HepG2 (cell line): ENCODE data around the gene FSHR. TPM values are rescaled to one million over a fixed set of nuclear protein-coding genes. Genes with fewer than 3 reads are reported as not detected.

ENCODE experiments used
- ATAC-seq: fragments of 200-7000 bp; cut with Tn5 transposase; 3 replicates; pipeline ENCODE4 v1.9.1; 2020; ENCODE audit warnings: mild to moderate bottlenecking, moderate library complexity
- BruUV-seq: library from RNA; stranded (reverse); fragments of 400-500 nt; replicated peaks from 2 replicates; lab custom pipeline; 2021; lab: Mats Ljungman, UMichigan
- CTCF ChIA-PET: fragments of 300-600 bp; formaldehyde crosslinking; extraction: SDS; loops from one replicate; lab custom pipeline; 2021; ENCODE audit warnings: low total read pairs, inconsistent platforms, low intra/inter-chr PET ratio; lab: Yijun Ruan, JAX
- POLR2A ChIA-PET: fragments of 350-600 bp; sonication (Branson Sonifier 250); formaldehyde crosslinking; loops from one replicate; lab custom pipeline; 2020; ENCODE audit warnings: antibody characterized with exemption, inconsistent platforms; lab: Yijun Ruan, JAX
- DNase-seq: peaks from one replicate; pipeline ENCODE4 v3.0.0-alpha.2; 2015; ENCODE audit warnings: low spot score
- FAIRE-seq: peaks from 3 replicates; lab custom pipeline; 2011; peaks lifted over from hg19 to GRCh38; lab: Jason Lieb, UNC
- H2AFZ ChIP-seq: one replicate; pipeline ENCODE4 v1.6.1; 2011; ENCODE audit warnings: low read length, inconsistent platforms
- H3K27ac ChIP-seq: fragments of 300-600 bp; 3 replicates; pipeline ENCODE4 v1.8.0; 2011; ENCODE audit warnings: mixed run types, mild to moderate bottlenecking, mixed read lengths, low read length, inconsistent platforms; ENCODE audit not compliant: insufficient read depth; ENCODE audit errors: extremely low read length
- H3K27me3 ChIP-seq, 2 experiments: fragments of 200-600 bp in 1 of 2; 2 replicates in 1 of 2; 3 replicates in 1 of 2; pipeline versions ENCODE4 v1.6.0 to v1.8.0; 2011; ENCODE audit warnings: low read length in 2 of 2, mild to moderate bottlenecking in 2 of 2, moderate library complexity in 2 of 2, inconsistent platforms in 1 of 2; ENCODE audit not compliant: insufficient read depth in 2 of 2, control insufficient read depth in 1 of 2
- H3K36me3 ChIP-seq, 2 experiments: fragments of 200-600 bp in 1 of 2; replicated peaks in 1 of 2; 2 replicates in 1 of 2; 3 replicates in 1 of 2; pipeline versions ENCODE4 v1.5.1 to v1.8.0; 2011; ENCODE audit warnings: low read length in 2 of 2, inconsistent platforms in 1 of 2; ENCODE audit not compliant: insufficient read depth in 2 of 2, control insufficient read depth in 1 of 2
- H3K4me1 ChIP-seq: 2 replicates; pipeline ENCODE4 v1.5.1; 2012; ENCODE audit warnings: low read length, inconsistent platforms; ENCODE audit not compliant: insufficient read depth
- H3K4me2 ChIP-seq: 2 replicates; pipeline ENCODE4 v1.6.0; 2011; ENCODE audit warnings: low read depth, low read length, inconsistent platforms
- H3K4me3 ChIP-seq, 3 experiments: fragments of 200-600 bp in 1 of 3; sonication (generic), shearing (Covaris generic) in 1 of 3; replicated peaks in 1 of 3; 2 replicates each; pipeline ENCODE4 v1.5.1; 2011 to 2016; ENCODE audit warnings: low read length in 3 of 3, inconsistent platforms in 2 of 3, low read depth in 2 of 3, mild to moderate bottlenecking in 2 of 3, control low read depth in 1 of 3, mixed read lengths in 1 of 3; ENCODE audit not compliant: insufficient read depth in 1 of 3
- H3K79me2 ChIP-seq: one replicate; pipeline ENCODE4 v1.6.1; 2011; ENCODE audit warnings: low read length, inconsistent platforms; ENCODE audit not compliant: insufficient read depth
- H3K9ac ChIP-seq: 2 replicates; pipeline ENCODE4 v1.6.0; 2011; ENCODE audit warnings: mild to moderate bottlenecking, low read depth, low read length, inconsistent platforms; ENCODE audit not compliant: insufficient read depth
- H3K9me3 ChIP-seq: 2 replicates; pipeline ENCODE4 v1.5.1; 2012; ENCODE audit warnings: mild to moderate bottlenecking, low read length
- H4K20me1 ChIP-seq: 2 replicates; pipeline ENCODE4 v1.6.0; 2011; ENCODE audit warnings: inconsistent platforms, mild to moderate bottlenecking, low read length, moderate library complexity; ENCODE audit not compliant: insufficient read depth
- AGO2 ChIP-seq: fragments of 200-400 bp; formaldehyde crosslinking; optimal IDR thresholded peaks from 2 replicates; pipeline ENCODE3; 2017; ENCODE audit warnings: mild to moderate bottlenecking, low read depth, low read length, moderate library complexity
- GZF1 ChIP-seq: sonication (generic); formaldehyde crosslinking; IDR thresholded peaks from 2 replicates; pipeline ENCODE4 v1.5.1; 2020; ENCODE audit warnings: mild to moderate bottlenecking, missing genetic modification reagents
- KAT7 ChIP-seq: IDR thresholded peaks from 2 replicates; pipeline ENCODE4 v1.6.1; 2018; ENCODE audit warnings: borderline replicate concordance, missing compliant biosample characterization
- MIER3 ChIP-seq: IDR thresholded peaks from 2 replicates; pipeline ENCODE4 v1.6.1; 2016; ENCODE audit warnings: missing compliant biosample characterization, borderline replicate concordance
- NCOA2 ChIP-seq: sonication (generic); formaldehyde crosslinking; IDR thresholded peaks from 2 replicates; pipeline ENCODE4 v1.8.0; 2022; ENCODE audit warnings: inconsistent platforms
- PLRG1 ChIP-seq: fragments of 450-650 bp; conservative IDR thresholded peaks from 2 replicates; pipeline ENCODE4 v1.6.1; 2016
- TSC22D2 ChIP-seq: sonication (generic); formaldehyde crosslinking; IDR thresholded peaks from 2 replicates; pipeline ENCODE4 v1.5.1; 2020; ENCODE audit warnings: missing genetic modification reagents, mild to moderate bottlenecking, borderline replicate concordance
- WGBS: methylation state at CpG from one replicate; pipeline ENCODE4 v1.1.6; 2017; ENCODE audit warnings: low lambda C conversion rate; 5-methylcytosine and 5-hydroxymethylcytosine counted together
- in situ Hi-C: cut with HindIII; loops from 2 replicates; pipeline ENCODE4 v1.10.0; 2017; ENCODE audit warnings: low pct_unique_long_range_greater_than_20kb; ENCODE audit not compliant: extremely low pct_ligation_motif_present
- intact Hi-C: fragments of 100-400 bp; cut with micrococcal nuclease; formaldehyde crosslinking; loops from one replicate; pipeline ENCODE4 v1.10.0; 2022; ENCODE audit not compliant: unreplicated experiment
- polyA plus RNA-seq, 8 experiments: library from polyadenylated mRNA; depleted of rRNA in 3 of 8; stranded (reverse) in 7 of 8; unstranded in 1 of 8; fragments of >200 nt; fragmentation: Illumina TruSeq in 4 of 8; extraction: Trizol in 4 of 8; gene quantifications; 2 replicates each; pipeline versions ENCODE4 v1.2.1 to v1.2.3, GENCODE V29; 2011 to 2016; ENCODE audit warnings: low read depth in 4 of 8, missing spikeins in 1 of 8, mixed read lengths in 1 of 8; ENCODE audit not compliant: insufficient read depth in 1 of 8
- total RNA-seq, 5 experiments: library from RNA; depleted of rRNA; stranded (reverse); fragments of >200 nt; fragmentation: Illumina TruSeq; extraction: Trizol; gene quantifications; 2 replicates each; pipeline ENCODE4 v1.2.3, GENCODE V29; 2016; ENCODE audit warnings: low read depth in 1 of 5
- TF ChIP-seq, protein P1 (sequence below): sonication (generic); formaldehyde crosslinking; conservative IDR thresholded peaks from 2 replicates; pipeline ENCODE4 v1.5.0; 2020; ENCODE audit warnings: missing genetic modification reagents

Gene FSHR
- total and polyA plus RNA-seq, 2 of the 13 experiments (the other 11 are each of a cell fraction or from before 2014, with no cell fraction given): not detected

DNA sequence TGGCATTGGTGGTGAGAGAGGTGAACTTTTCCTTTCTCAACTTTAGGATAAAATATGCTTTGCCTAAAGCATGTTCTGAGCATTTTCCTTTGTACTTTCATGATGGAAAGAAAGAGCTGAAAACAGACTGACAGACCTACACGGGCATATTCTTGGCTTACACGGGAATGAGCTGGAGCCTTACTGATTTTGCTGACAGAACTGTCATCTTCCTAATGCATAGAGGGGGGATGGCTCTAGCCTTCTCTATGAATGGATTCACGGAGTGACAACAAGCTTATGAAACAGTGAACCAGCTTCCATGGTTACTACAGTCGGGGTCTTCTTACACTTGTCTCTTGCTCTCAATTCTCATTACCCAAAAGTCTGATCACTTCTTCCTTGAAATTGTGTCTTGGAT, 32.2 kb downstream of the FSHR start (continued):
- TF ChIP-seq, protein P1, sequence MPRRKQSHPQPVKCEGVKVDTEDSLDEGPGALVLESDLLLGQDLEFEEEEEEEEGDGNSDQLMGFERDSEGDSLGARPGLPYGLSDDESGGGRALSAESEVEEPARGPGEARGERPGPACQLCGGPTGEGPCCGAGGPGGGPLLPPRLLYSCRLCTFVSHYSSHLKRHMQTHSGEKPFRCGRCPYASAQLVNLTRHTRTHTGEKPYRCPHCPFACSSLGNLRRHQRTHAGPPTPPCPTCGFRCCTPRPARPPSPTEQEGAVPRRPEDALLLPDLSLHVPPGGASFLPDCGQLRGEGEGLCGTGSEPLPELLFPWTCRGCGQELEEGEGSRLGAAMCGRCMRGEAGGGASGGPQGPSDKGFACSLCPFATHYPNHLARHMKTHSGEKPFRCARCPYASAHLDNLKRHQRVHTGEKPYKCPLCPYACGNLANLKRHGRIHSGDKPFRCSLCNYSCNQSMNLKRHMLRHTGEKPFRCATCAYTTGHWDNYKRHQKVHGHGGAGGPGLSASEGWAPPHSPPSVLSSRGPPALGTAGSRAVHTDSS (CRISPR knock-in tag): no peak
- TF ChIP-seq MIER3: no peak
- no peak for TF ChIP-seq NCOA2 (CRISPR knock-in tag)

DNA sequence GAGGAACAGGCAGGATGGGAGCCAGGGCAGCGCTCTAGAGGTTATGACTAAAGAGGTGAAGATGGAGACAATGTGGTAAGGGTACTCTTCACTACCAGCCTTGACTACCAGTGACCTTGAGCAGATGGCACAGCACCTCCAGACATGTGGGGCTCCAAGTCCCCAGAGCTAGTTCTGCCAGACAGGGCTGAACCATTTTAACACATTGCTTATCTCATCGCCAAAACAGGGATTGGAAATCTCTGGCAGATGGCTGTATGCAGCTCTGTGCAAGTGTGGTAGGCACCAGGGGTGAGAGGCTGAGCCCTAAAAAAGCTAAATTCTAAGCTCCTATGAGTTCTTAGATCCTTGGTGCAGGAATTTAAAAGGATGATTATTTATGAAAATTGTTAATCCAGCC, 41.3 kb downstream of the FSHR start:
- Histone ChIP-seq H2AFZ (no peak overlapping the region), H3K4me2 (no peak overlapping the region), H3K9ac (no peak overlapping the region), H3K4me3 (no peak overlapping the region), H3K27ac (no peak overlapping the region), H3K9me3 (no peaks in the 10 kb centered on the region), H3K36me3 (no peaks in the 10 kb centered on the region), H3K79me2 (no peaks in the 10 kb centered on the region), H3K27me3 (no peaks in the 10 kb centered on the region), H3K4me1 (no peaks in the 10 kb centered on the region), H4K20me1 (no peaks in the 10 kb centered on the region)
- in situ Hi-C loops (no loop called here), intact Hi-C loops (no loop called here)
- ATAC-seq (no peak), DNase-seq (no peak), FAIRE-seq (no peak)
- TF ChIP-seq TSC22D2 (CRISPR knock-in tag): no peak
- TF ChIP-seq GZF1 (CRISPR knock-in tag): no peak
- no peak for TF ChIP-seq KAT7 (CRISPR knock-in tag)
- TF ChIP-seq PLRG1: no peak
- TF ChIP-seq AGO2: no peak
- 19% methylated on average over 2 of the region's 2 CpGs for WGBS
- POLR2A ChIA-PET: no interaction called here
- no TSS peak for BruUV-seq
- CTCF ChIA-PET: no interaction called here
